Muscle layer of duodenum (tissue), 2 donors: ENCODE results near the gene GDF10.

Experiments
- H3K27ac ChIP-seq: one replicate; pipeline ENCODE4 v1.7.0; 2013; ENCODE audit warnings: mild to moderate bottlenecking, low read length
- H3K27me3 ChIP-seq: one replicate; pipeline ENCODE4 v1.7.0; 2013; ENCODE audit warnings: low read depth, mild to moderate bottlenecking, control low read depth, low read length
- H3K36me3 ChIP-seq, 2 donors: one replicate each; pipeline ENCODE4 v1.7.0; 2013; ENCODE audit warnings: low read length in 2 of 2, control low read depth in 1 of 2, mild to moderate bottlenecking in 1 of 2; ENCODE audit not compliant: insufficient read depth in 2 of 2, control insufficient read depth in 1 of 2
- H3K4me1 ChIP-seq, 2 donors: one replicate each; pipeline ENCODE4 v1.7.0; 2013; ENCODE audit warnings: low read length in 2 of 2, mild to moderate bottlenecking in 2 of 2, control low read depth in 1 of 2, moderate library complexity in 1 of 2; ENCODE audit not compliant: insufficient read depth in 2 of 2, control insufficient read depth in 1 of 2
- H3K4me3 ChIP-seq, 2 donors: one replicate each; pipeline ENCODE4 v1.7.0; 2013; ENCODE audit warnings: low read length in 2 of 2, low read depth in 1 of 2, mild to moderate bottlenecking in 1 of 2
- H3K9me3 ChIP-seq, 2 donors: one replicate each; pipeline ENCODE4 v1.7.0; 2013; ENCODE audit warnings: low read length in 2 of 2, control low read depth in 1 of 2, mild to moderate bottlenecking in 1 of 2; ENCODE audit not compliant: control insufficient read depth in 1 of 2
- donor health status: healthy.

The GDF10 gene

DNA sequence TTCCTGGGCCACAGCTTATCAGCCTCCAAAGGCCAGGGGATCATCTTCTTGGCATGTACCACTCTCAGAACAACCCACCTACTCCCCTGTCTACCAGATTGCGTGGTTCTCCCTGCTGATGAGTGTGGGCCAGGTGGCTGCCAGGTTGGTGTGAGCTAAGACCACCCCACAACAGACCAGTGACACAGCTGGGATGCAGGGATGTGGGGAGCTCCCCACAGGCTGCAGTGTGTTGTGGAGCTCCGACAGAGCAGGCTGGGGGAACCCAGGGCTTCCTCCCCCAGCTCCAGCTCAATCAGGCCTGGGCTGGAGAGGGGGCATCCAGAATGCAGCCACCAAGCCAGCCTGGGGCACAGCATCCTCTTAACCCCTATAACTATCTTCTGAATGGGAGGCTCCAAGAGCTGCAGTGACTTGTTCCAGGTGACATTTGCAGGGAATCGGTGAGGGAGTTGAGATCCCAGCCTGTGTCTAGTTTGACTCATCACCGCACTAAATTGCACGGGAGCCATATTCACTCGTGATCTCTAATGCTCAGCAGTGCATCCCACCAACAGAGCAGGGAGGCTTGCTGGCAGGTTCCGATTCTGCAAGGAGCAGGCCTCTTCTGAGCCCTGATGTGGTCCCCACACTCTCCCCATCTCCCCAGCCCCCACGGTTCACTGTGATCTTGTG is 21.7 kb downstream of the GDF10 start:
- H3K27me3 ChIP-seq = no peaks in the 10 kb centered on the region
- H3K4me3 ChIP-seq = no peak overlapping the region
- no peak overlapping the region for H3K27ac ChIP-seq
- H3K4me1 ChIP-seq = no peaks in the 10 kb centered on the region
- H3K9me3 ChIP-seq = no peaks in the 10 kb centered on the region
- no peaks in the 10 kb centered on the region for H3K36me3 ChIP-seq

DNA sequence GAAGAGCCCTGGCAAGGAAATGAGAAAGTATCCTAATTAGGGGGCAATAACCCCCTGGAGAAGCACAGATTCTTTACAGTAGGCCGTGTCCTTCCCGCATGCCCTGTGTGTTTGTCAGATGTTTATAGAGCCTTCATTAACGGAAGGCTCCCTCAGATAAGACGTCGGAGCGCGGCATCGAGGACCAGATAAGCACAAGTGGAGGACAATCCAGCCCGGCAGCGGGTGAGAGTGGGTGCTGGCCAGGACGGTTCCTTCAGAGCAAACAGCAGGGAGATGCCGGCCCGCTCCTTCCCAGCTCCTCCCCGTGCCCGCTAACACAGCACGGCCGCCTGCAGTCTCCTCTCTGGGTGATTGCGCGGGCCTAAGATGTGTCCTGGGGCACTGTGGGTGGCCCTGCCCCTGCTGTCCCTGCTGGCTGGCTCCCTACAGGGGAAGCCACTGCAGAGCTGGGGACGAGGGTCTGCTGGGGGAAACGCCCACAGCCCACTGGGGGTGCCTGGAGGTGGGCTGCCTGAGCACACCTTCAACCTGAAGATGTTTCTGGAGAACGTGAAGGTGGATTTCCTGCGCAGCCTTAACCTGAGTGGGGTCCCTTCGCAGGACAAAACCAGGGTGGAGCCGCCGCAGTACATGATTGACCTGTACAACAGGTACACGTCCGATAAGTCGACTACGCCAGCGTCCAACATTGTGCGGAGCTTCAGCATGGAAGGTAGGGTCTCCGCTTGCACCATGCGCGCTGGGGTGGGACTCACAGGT is 22.5 kb downstream of the GDF10 start, which contains the start of gene GDF2:
Gene GDF2 (plus strand): TSS at position 155 of the 762 bp plus-strand sequence. CDS start 215 bp downstream, at position 370.
- no peaks in the 10 kb centered on the region for H3K4me1 ChIP-seq
- H3K27ac ChIP-seq = no peak within 1 kb of the TSS
- H3K4me3 ChIP-seq = no peak within 1 kb of the TSS
- H3K27me3 ChIP-seq = no peaks in the 10 kb centered on the region
- H3K36me3 ChIP-seq = no peaks in the 10 kb centered on the region
- H3K9me3 ChIP-seq = no peaks in the 10 kb centered on the region

DNA sequence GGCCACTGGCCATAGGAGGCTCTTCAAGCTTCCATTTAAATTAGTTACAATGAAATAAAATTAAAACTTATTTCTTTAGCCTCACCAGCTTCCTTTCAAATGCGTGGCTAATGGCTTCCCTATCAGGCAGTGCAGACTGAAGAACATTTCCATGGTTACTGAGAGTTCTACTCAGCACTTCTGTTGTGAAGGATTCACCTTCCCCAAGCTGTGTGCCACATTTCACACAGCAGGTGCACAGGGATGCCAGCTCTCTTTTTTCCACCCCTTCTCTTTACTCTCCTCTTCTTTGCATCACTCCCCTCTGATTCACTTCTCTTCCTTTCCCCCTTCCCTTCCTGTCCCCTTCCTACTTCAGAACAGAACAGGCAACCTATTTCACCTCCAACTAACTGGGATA is 23.1 kb downstream of the GDF10 start:
- H3K4me3 ChIP-seq = no peak overlapping the region
- H3K36me3 ChIP-seq = no peaks in the 10 kb centered on the region
- H3K27me3 ChIP-seq = no peaks in the 10 kb centered on the region
- no peak overlapping the region for H3K27ac ChIP-seq
- no peaks in the 10 kb centered on the region for H3K4me1 ChIP-seq
- no peaks in the 10 kb centered on the region for H3K9me3 ChIP-seq

DNA sequence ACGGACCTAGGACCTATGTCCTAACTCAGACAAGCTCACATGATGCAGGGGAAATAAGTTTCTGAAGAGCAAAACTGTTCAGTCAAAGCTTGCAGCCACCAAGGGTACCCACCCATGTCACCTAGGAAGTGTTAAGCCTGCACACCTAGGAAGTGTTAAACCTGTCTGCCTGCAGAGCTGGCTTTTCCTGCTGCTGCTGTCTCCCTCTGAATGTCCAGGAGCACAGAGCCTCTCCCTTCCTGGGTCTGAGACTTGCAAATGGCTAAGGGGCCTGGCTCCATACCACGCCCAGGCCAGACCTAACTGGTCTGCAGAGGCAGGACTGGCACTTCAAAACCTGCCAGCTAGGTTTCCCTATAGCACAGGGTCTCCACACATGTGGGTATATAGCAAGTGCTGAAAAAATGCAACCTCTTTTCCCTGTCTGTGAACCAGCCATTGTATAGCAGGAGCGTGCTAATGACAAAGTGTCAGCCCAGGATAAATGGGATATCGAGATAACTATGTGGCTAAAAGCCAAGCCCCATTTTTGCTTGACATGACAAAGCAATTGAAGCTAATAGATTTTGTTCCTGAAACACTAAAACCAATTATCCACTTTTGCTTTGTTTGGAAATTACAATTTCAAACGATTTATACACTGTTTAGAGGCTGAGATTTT is 23.8 kb downstream of the GDF10 start:
- H3K4me1 ChIP-seq = no peaks in the 10 kb centered on the region
- no peaks in the 10 kb centered on the region for H3K27me3 ChIP-seq
- no peak overlapping the region for H3K27ac ChIP-seq
- no peaks in the 10 kb centered on the region for H3K9me3 ChIP-seq
- H3K4me3 ChIP-seq = no peak overlapping the region
- H3K36me3 ChIP-seq = no peaks in the 10 kb centered on the region

DNA sequence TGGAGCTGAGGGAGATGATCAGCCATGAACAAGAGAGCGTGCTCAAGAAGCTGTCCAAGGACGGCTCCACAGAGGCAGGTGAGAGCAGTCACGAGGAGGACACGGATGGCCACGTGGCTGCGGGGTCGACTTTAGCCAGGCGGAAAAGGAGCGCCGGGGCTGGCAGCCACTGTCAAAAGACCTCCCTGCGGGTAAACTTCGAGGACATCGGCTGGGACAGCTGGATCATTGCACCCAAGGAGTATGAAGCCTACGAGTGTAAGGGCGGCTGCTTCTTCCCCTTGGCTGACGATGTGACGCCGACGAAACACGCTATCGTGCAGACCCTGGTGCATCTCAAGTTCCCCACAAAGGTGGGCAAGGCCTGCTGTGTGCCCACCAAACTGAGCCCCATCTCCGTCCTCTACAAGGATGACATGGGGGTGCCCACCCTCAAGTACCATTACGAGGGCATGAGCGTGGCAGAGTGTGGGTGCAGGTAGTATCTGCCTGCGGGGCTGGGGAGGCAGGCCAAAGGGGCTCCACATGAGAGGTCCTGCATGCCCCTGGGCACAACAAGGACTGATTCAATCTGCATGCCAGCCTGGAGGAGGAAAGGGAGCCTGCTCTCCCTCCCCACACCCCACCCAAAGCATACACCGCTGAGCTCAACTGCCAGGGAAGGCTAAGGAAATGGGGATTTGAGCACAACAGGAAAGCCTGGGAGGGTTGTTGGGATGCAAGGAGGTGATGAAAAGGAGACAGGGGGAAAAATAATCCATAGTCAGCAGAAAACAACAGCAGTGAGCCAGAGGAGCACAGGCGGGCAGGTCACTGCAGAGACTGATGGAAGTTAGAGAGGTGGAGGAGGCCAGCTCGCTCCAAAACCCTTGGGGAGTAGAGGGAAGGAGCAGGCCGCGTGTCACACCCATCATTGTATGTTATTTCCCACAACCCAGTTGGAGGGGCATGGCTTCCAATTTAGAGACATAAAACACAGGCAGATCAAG is 25.6 kb downstream of the GDF10 start:
- Histone ChIP-seq H3K36me3 (no peaks in the 10 kb centered on the region), H3K27me3 (no peaks in the 10 kb centered on the region), H3K4me3 (no peak overlapping the region), H3K4me1 (no peaks in the 10 kb centered on the region), H3K9me3 (no peaks in the 10 kb centered on the region), H3K27ac (no peak overlapping the region)

DNA sequence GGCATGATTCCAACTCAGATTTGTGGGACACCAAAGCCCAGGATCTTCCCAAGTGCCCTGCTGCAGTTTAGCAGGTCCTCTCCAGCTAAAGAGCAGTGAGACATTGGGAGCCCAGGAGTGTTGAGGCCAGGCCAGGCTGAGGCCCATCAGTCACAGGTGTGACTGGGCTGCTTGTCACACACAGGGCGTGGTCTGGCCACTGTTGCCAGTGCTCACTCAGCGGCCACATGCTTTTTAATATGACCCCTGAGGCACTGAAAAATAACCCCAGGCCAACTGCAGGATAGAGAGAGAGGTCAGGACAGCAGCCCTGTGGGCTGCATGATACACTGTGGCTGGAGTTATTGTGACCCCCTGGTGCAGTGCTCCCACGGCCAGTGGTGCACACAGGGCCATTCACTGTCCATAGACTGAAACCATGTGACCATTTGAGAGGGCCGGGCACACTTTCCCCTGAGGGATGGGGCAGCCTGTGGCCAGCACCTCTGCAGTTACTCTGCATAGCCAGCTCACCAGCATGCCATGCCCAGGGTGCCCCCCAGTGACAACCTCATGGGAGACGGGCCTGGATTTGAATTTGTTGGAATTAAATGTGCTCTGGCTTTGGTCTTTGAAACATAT is 26.4 kb downstream of the GDF10 start:
- Histone ChIP-seq H3K36me3 (no peaks in the 10 kb centered on the region), H3K27me3 (no peaks in the 10 kb centered on the region), H3K4me3 (no peak overlapping the region), H3K27ac (no peak overlapping the region), H3K4me1 (no peaks in the 10 kb centered on the region), H3K9me3 (no peaks in the 10 kb centered on the region)

DNA sequence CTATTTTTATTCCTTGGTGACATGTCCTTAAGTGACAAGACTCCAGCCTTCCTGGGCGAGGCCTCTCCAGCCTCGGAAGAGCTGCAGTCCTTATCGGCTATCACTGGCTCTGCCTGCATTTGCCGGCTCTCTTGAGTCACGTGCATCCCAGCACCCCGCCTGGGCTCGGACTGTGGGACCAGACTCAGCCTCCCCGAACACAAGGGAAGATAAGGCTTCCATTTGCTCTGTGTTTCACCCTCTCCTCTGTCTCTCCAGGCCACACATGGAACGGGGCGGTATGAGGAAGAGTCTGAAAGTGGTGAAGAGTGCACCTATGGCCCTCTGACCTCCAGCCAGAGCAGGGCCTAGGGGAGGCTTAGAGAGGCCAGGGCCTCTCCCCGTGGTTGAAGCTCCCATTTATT is 26.9 kb downstream of the GDF10 start:
- no peaks in the 10 kb centered on the region for H3K4me1 ChIP-seq
- H3K27me3 ChIP-seq = no peaks in the 10 kb centered on the region
- no peak overlapping the region for H3K4me3 ChIP-seq
- no peak overlapping the region for H3K27ac ChIP-seq
- H3K36me3 ChIP-seq = no peaks in the 10 kb centered on the region
- no peaks in the 10 kb centered on the region for H3K9me3 ChIP-seq

DNA sequence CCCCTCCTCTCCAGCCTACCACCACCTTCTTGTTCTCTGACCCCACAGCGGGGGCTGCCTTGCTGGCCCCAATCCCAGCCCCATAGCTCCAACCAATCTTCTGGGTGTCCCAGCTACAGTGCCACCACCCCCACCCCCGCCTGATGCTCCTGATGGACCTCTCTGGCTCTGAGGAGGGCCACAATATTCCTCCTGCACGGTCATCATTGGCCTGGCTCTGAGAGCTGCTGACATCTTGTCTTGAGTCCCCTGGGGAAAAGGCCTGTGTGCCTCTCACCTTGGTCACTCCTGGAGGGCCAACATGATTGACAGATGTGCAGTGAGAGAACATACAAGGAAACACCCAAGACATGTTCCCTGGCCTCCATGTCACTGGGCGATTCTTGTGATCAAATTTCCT is 29.9 kb downstream of the GDF10 start:
- no peak overlapping the region for H3K27ac ChIP-seq

DNA sequence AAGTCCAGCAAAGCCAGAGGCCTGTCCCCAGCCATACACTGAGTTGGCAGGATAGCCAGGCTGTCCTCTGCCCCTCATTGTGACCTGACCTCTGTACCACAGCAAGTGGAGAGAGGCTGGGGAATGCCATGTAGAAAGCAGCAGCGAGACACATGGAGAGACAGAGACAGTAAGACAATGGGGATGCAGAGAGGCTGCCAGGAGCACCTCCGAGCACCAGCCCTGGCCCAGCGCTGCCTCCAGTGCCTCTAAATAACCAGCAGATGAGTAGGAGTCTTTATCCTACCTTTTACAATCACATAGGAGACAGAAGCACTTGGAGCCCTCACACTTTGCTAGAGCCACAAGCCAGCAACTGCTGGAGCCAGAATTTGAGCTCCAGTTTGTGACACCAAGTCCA is 30.4 kb downstream of the GDF10 start:
- H3K9me3 ChIP-seq = no peaks in the 10 kb centered on the region
- no peaks in the 10 kb centered on the region for H3K4me1 ChIP-seq
- no peak overlapping the region for H3K27ac ChIP-seq
- H3K36me3 ChIP-seq = no peaks in the 10 kb centered on the region
- H3K27me3 ChIP-seq = no peaks in the 10 kb centered on the region
- no peak overlapping the region for H3K4me3 ChIP-seq

More for the DNA sequence above, 29.9 kb downstream of the GDF10 start:
- H3K4me3 ChIP-seq = no peak overlapping the region
- H3K36me3 ChIP-seq = no peaks in the 10 kb centered on the region
- no peaks in the 10 kb centered on the region for H3K9me3 ChIP-seq
- no peaks in the 10 kb centered on the region for H3K4me1 ChIP-seq
- no peaks in the 10 kb centered on the region for H3K27me3 ChIP-seq

DNA sequence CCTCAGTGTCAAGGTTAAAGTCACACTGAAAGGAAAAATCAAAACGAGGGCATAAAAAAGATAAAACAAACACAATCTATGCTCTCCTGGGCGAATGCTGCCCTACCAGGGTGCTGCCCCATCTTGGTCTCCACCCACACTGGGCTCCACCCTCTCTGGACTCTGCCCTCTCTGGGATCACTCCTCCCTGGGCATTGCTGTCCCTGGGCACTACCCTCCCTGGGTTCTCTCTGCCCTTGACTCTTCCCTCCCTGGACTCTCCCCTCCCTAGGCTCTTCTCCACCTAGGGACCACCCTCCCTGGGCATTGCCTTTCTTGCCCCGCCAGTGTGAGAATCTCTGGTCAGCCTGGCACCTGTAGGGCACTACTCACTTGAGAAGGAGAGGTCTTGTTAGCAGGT is 30.8 kb downstream of the GDF10 start:
- Histone ChIP-seq H3K36me3 (no peaks in the 10 kb centered on the region), H3K9me3 (no peaks in the 10 kb centered on the region)

More for the DNA sequence above, 30.8 kb downstream of the GDF10 start:
- H3K27ac ChIP-seq = no peak overlapping the region
- no peaks in the 10 kb centered on the region for H3K27me3 ChIP-seq
- no peak overlapping the region for H3K4me3 ChIP-seq
- no peaks in the 10 kb centered on the region for H3K4me1 ChIP-seq
